NCI-H1105 treated with DMSO at 0.1 percent for 48 hours (cell line): ENCODE measurements around the gene NLK.
"Not testable (repeated sequence)": the region's sequence is repeated elsewhere in the genome, so short reads cannot be mapped to it uniquely, and the experiment has no call there.

Source experiments
- DNase-seq: peaks from one replicate; lab custom pipeline; 2025; lab: John Stamatoyannopoulos, UW

Gene NLK

GRCh38 chr17:28042657-28042720 is at the start of gene NLK:
Gene NLK, plus strand, starts transcription at chr17:28042677. Its CDS starts 197 bp downstream, at chr17:28042874.
- DNase-seq = no peak

DNA sequence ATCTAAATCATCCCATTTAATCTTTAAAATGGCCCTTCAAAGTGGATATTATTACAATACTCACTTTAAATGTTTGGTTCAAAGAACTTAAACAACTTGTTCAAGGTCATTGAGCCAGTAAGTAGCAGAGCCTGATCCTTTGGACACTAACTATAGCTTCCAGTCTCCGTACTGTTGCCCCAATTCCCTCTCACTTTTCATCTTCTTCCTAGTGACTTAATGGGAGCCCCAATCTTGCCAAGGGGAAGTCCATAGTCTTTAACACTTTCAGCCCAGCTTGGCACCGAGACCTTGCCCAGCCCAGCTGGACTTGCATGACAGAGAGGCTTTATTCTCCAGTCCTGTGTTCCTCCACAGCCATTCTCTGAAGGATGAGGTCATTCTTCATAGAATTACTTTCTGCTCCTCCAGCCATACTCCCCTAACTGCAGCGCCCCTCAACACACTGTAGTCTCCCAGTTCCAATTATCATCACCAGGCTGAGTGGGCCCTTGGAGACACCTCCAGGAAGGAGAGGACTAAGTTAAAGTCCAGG is 49.2 kb upstream of the NLK start:
- DNase-seq = no peak

DNA sequence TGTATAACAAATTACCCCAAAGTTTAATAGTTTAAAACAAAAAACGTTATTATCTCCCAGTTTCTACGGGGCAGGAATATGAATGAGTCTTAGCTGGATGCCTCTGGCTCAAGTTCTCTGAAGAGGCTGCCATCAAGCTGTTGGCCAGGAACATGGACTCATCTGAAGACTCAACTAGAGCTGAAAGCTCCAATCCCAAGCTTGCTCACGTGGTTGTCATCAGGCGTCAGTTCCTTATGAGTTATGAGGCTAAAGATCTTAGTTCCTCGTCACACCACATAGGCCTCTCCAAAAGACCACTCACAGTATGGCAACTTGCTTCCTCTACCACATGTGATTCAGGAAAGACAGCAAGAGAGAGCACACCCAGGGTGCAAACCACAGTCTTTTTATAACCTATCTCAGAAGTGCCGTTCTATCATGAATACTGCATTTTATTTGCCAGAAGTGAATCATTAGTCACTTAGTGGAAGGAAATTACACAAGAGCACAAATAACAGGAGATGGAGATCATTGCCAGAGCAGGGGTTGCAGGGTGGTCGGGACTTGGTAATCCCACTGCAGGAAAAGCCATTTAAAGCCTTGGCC is 48.7 kb upstream of the NLK start:
- DNase-seq = no peak

DNA sequence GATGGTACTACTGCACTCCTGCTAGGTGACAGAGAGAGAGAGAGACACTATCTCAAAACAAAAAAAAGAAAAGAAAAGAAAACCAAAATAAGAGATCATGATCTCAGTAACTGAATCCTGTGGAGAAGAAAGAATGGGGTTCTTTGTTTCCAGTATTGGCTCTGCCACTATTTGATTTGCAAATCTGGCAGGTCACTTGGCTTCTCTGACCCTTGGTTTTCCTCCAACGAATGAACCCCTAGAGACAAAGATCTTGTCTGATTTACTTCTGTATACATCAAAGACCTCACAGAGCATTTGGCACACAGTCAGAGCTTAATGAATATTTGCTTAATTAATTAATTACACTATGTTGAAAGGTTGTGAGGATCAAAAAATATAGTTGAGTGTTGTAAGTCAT is 47.9 kb upstream of the NLK start:
- no peak for DNase-seq

DNA sequence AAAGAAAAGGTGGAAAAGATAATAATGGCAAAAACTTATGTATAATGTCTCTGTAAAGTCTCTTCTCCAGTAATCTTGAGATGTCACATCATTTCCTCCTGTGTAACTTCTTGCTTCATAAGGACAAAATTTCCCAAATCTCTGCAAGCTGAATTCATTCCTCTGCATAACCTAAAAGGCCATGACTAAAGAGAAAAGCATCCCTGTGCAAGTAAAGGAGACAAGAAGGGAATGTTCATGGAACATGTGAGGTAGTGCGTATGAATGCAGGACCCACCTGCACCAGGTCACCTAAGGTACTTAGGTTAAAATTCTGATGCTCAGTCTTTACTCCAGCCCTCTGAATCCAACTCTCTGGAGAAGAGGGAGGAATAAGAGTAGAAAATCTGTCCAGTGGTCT is 46.9 kb upstream of the NLK start:
- peak; percentile 12 for DNase-seq

DNA sequence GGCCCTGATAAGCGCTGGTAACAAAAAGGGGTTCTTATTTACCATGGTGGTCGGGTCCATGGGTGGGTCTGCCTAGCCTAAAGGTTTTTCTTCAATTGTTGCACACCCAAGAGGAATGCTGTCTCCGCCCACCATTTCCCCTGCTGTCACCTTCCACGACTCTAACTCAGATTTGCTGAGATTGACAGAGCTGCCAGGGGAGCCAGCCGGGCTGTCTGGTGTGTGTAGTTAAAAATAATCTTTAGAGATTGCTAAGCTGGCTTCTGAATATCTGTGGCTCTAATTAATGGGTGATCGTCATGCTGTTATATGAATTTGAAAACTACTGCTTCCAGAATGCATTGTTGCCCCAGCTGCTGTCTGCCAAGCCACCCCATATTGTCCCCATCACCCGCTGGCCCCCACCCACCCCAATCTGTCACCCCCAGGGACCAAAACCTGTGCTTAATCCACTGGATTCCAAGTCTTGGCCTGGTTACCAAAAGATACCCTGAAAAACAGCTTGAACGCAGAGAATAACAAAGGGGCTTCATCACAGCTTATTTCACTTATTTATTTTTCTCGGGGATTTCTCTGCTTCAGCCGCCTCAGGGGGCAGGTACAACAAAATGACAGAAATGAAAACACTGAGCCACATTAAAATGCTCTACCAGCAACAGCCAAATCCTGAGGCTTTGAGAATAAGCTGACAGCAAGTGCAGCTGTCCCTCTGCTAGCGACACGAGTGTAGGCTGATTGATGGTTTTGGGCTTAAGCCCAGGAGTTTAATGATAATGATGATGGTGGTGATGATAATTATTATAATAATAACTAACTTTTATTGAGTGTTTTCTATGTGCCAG is 46.1 kb upstream of the NLK start:
- peak; percentile 61 for DNase-seq

DNA sequence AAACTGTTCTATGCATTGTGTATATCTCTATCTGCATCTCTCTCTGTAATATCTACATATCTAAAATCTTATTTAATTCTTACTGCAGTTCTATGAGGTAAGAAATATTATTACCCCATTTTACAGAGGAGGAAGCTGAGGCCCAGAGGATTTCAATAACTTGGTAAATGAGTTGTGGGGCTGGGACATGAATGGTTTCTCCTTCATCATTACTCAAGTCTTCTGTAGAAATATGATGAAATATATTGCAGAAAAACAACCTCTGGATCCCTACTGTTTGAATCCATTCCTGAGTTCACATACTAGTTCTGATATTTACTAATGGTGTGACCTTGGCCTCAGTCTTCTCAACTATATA is 45.5 kb upstream of the NLK start:
- no peak for DNase-seq

- DNase-seq = no peak
Observed at GRCh38 chr17:27997522-27997921, 45.0 kb upstream of the NLK start.

DNA sequence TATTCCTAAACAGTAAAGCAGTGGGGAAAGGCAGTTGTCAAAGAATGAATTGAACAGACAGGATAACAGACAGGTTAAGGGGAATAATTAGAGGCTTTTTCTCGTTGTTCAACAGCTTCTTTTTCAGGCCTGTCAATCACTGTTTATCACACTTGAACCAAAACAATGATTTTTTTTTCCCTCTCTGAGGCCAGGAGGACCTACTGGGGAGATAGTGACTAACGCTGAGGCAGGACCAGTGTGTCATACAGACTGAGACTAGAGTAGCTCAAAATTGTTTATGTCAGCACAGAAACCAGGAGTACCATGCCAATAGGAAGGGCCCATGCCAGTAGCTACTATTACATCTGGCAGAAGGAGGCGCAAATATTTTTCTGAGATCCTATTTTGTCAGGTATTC is 41.3 kb upstream of the NLK start:
- no peak for DNase-seq

- no peak for DNase-seq
Observed at GRCh38 chr17:28004344-28004743, 38.1 kb upstream of the NLK start.

- not testable (repeated sequence) for DNase-seq
Observed at GRCh38 chr17:28007925-28008324, 34.6 kb upstream of the NLK start.

- no peak for DNase-seq
Observed at GRCh38 chr17:28008513-28008912, 34.0 kb upstream of the NLK start.

DNA sequence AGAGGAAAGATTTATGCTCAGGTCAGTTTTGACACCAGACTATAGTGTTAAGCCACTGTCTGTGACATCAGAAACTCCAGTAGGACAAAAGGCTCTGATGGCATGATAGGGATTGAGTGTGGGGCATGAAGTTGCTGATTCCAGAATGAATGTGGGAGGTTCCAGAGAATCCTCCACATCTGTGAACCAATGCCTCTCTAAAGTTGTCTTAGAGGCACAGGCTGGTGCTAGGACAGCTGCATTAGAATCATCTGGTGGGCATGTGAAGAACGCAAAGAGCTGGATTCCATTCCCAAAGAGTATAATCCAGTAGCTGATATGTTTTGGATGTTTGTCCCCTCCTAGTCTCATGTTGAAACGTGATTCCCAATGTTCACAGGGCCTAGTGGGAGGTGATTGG is 32.1 kb upstream of the NLK start:
- no peak for DNase-seq

GRCh38 chr17:28018439-28019070 is 23.9 kb upstream of the NLK start:
- no peak for DNase-seq

- DNase-seq = no peak
Observed at GRCh38 chr17:28020515-28020914, 22.0 kb upstream of the NLK start.

GRCh38 chr17:28029044-28029443 is 13.4 kb upstream of the NLK start:
- no peak for DNase-seq

GRCh38 chr17:28030386-28030785 is 12.1 kb upstream of the NLK start:
- DNase-seq = peak; percentile 39

DNA sequence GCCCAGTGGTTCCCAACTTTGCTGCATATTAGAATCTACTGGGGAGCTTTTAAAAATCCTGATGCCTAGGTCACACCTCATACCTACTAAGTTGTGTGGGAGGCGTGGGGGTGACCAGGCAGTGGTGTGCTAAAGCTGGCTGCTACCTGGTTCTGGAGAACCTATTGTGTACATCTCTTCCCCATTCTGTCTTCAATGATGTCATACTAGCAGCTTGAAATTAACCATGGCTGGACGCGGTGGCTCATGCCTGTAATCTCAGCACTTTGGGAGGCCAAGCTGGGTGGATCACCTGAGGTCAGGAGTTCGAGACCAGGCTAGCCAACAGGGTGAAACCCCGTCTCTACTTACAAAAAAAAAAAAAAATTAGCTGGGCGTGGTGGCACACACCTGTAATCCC is 11.3 kb upstream of the NLK start:
- DNase-seq = no peak

- DNase-seq = no peak
Observed at GRCh38 chr17:28033972-28034714, 8.3 kb upstream of the NLK start.

GRCh38 chr17:28035452-28035851 is 7.0 kb upstream of the NLK start:
- not testable (repeated sequence) for DNase-seq

GRCh38 chr17:28035884-28036283 is 6.6 kb upstream of the NLK start:
- DNase-seq = not testable (repeated sequence)

DNA sequence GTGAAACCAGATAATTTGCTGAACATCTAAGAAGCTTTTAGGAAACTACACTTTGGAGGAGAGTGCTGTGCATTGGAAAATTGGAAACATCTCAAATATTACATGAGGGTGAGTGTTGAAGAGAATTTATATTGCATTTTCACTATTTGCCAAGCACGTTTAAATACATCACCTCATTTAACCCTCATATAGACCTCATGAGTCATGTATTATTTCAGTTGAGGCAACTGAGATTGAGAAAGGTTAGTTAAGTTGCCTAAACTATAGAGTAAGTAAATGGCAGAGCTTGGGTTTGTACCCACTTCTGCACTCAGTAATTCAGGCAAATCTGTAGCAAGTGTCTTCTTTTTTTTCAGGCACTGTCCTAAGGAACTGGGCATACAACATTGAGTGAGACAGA is 3.7 kb upstream of the NLK start:
- DNase-seq = no peak

DNA sequence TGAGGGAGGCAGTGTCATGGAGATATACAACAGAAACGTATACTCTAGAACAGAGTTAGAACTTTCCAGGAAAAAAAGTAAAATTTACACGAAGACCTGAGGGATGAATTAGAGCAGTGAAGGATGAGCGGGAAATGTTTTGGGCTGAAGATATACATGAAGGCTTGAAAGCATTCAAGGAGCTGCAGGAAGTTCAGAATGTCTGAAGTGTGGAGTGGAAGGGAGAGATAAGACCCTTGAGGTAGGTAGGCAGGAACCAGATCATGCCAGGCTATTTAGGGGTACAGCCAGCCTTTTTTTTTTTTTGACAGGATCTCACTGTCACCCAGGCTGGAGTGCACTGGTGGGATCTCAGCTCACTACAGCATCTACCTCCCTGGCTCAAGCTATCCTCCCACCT is 3.2 kb upstream of the NLK start:
- DNase-seq = no peak
